ENCODE data around the gene C10orf62. TPM values are rescaled to one million over a fixed set of nuclear protein-coding genes. Genes with fewer than 3 reads are reported as not detected.
A peak's percentile ranks its signal among the peaks of the same experiment; 100 is the strongest.

C10orf62 gene
- total and polyA plus RNA-seq, 10 of the 15 experiments (the other 5 are each of a cell fraction or from before 2014, with no cell fraction given): not detected

- TF ChIP-seq PBX3 (IDR thresholded peaks at IDR 0.05; ENCODE audit: insufficient replicate concordance, low read depth, low read length) (no peak), SPI1 (IDR thresholded peaks at IDR 0.05; ENCODE audit: borderline replicate concordance, insufficient read depth, low read depth, low read length) (no peak), RFX5 (IDR thresholded peaks at IDR 0.05; ENCODE audit: low read depth, low read length) (peak; percentile 34; the same call in 1 of the 2 replicates), CREB1 (IDR thresholded peaks at IDR 0.05; ENCODE audit: low read depth) (peak; percentile 70), E2F4 (IDR thresholded peaks at IDR 0.05; ENCODE audit: low read depth, low read length) (no peak), REST (IDR thresholded peaks at IDR 0.05; ENCODE audit: low read depth, low read length) (no peak), RAD21 (IDR thresholded peaks at IDR 0.05; ENCODE audit: insufficient read depth, low read depth, low read length) (no peak), EGR1 (IDR thresholded peaks at IDR 0.05; ENCODE audit: borderline replicate concordance in 1 of 2, low read depth in 2 of 2, low read length in 2 of 2) (no peak), CBX3 (IDR thresholded peaks at IDR 0.05; ENCODE audit: borderline replicate concordance, low read depth) (no peak), E2F8 (IDR thresholded peaks at IDR 0.05; ENCODE audit: low read depth, partially characterized antibody) (no peak), MLLT1 (IDR thresholded peaks at IDR 0.05) (peak; percentile 94), SREBF2 (IDR thresholded peaks at IDR 0.05; ENCODE audit: low read length) (no peak), RB1 (IDR thresholded peaks at IDR 0.05; ENCODE audit: borderline replicate concordance) (no peak)
Observed at GRCh38 chr10:97632949-97633884, 43.7 kb downstream of the C10orf62 start, which contains the start of gene MORN4 (continued).
